ENCODE results near the gene CES5A. TPM values are rescaled to one million over a fixed set of nuclear protein-coding genes. Genes with fewer than 3 reads are reported as not detected.

The CES5A gene
- polyA plus RNA-seq, 2 of the 4 experiments (the other 2 are of a cell fraction), result not detected

DNA sequence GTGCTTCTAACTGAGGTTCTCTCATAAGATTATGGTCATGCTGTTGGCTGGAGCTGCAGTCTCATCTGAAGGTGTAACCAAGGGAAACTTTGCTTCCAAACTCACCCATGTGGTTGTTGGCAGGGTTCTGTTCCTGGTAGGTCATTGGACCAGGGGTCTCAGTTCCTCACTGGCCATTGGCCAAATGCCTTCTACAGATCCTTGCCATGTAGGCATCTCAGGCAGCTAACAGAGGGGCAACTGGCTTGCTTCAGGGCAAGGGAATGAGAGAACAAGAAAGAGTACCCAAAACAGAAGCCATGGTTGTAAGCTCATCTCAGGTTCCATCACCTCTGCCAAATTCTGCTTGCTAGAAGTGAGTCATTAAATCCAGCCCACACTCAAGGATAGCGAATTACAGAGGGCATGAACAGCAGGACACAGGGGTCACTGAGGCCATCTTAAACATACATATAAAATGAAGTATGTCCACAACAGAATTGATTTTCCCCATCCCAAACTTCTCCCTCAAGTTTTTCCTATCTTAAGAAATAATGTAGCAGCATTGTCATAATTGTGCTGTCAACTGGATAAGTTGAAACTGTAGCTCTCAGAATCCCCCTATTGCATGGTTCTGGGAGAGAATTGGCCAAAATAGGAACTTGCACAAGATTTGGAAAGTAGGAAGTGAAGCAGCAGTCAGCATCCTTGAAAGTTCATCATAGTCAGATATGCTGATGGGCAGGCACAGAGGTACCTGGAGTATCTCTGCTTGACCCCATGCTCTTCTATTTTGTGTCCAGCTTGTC, 42.4 kb upstream of the CES5A start (continued):
- TF ChIP-seq HMGXB4 (CRISPR knock-in tag; IDR thresholded peaks at IDR 0.05; ENCODE audit: borderline replicate concordance) (no peak), RARB (CRISPR knock-in tag; IDR thresholded peaks at IDR 0.05) (no peak), MAX (IDR thresholded peaks at IDR 0.05) (no peak), ZNF302 (CRISPR knock-in tag; IDR thresholded peaks at IDR 0.05) (no peak), SREBF2 (IDR thresholded peaks at IDR 0.05) (no peak), HOXB13 (CRISPR knock-in tag; IDR thresholded peaks at IDR 0.05; ENCODE audit: low read depth) (no peak)
- TF ChIP-seq, protein P1, sequence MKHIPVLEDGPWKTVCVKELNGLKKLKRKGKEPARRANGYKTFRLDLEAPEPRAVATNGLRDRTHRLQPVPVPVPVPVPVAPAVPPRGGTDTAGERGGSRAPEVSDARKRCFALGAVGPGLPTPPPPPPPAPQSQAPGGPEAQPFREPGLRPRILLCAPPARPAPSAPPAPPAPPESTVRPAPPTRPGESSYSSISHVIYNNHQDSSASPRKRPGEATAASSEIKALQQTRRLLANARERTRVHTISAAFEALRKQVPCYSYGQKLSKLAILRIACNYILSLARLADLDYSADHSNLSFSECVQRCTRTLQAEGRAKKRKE (CRISPR knock-in tag; IDR thresholded peaks at IDR 0.05; ENCODE audit: low read depth), result no peak

DNA sequence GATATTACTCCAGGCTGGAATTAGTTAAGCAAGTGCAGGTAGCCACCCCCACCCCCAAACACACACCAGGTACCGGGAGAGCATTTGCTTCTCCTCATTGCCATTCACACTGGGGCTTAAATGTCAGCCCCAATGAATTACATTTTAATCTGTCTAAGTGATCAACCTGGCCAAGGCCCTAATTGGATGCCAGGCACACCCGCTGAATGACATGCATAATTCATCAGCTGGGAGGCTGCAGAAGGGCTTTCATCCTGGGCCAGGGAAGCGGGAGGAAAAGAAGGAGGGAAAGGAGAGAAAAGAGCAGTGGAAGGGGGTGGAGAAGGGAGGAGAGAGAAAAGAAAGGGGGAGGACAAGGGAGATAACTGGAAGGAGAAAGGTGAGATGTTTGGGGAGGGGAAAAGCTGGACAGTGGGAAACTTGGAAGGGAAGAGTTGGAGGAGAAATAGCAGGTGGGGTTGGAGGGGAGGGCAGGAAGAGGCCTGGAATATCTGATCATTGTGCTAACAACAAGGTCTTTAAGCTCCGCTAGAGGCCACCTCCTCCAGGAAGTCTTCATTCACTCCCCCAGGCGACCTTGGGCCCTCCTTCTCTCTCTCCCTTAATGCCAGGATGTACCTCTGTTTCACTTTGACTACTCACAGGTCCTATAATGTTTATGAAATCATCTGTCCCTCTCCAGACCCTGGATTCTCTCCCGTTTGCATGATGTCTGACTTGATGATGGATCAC, 40.1 kb upstream of the CES5A start:
- DNase-seq (ENCODE audit: low read depth in 1 of 2, low spot score in 1 of 2), result no peak
- no peak for FAIRE-seq
- no peak overlapping the region for H3K4me3 ChIP-seq
- TF ChIP-seq PHF8 (IDR thresholded peaks at IDR 0.05; ENCODE audit: borderline replicate concordance, low read depth), result no peak
- TF ChIP-seq CHD2 (IDR thresholded peaks at IDR 0.05; ENCODE audit: low read length, partially characterized antibody), result no peak
- no peak for TF ChIP-seq RCOR1 (IDR thresholded peaks at IDR 0.05; ENCODE audit: low read depth, low read length)
- TF ChIP-seq, protein P2, sequence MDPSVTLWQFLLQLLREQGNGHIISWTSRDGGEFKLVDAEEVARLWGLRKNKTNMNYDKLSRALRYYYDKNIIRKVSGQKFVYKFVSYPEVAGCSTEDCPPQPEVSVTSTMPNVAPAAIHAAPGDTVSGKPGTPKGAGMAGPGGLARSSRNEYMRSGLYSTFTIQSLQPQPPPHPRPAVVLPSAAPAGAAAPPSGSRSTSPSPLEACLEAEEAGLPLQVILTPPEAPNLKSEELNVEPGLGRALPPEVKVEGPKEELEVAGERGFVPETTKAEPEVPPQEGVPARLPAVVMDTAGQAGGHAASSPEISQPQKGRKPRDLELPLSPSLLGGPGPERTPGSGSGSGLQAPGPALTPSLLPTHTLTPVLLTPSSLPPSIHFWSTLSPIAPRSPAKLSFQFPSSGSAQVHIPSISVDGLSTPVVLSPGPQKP (IDR thresholded peaks at IDR 0.05; ENCODE audit: low read depth, low read length), result no peak
- TF ChIP-seq PBX3 (IDR thresholded peaks at IDR 0.05), result no peak
- TF ChIP-seq MAX (IDR thresholded peaks at IDR 0.05), result no peak
- no peak for TF ChIP-seq HOXB5 (CRISPR knock-in tag; IDR thresholded peaks at IDR 0.05)
- no peak for TF ChIP-seq MYC (IDR thresholded peaks at IDR 0.05; ENCODE audit: borderline replicate concordance, low read length)
- TF ChIP-seq MAFK (IDR thresholded peaks at IDR 0.05; ENCODE audit: partially characterized antibody), result no peak
- no peak for TF ChIP-seq CEBPB (IDR thresholded peaks at IDR 0.05)
- no peak for TF ChIP-seq HOXA7 (CRISPR knock-in tag; IDR thresholded peaks at IDR 0.05)
- no peak overlapping the region for H3K27ac ChIP-seq
- no peak overlapping the region for H3K4me2 ChIP-seq
- ATAC-seq, result no peak
- WGBS (ENCODE audit: missing lambda C conversion rate), result 50% methylated on average over 6 of the region's 6 CpGs
- ChIA-PET CTCF (interaction anchor here (0.6 kb wide), 2 partner anchors 21 to 412 kb away, joined by 3 to 4 read pairs; no protein-coding TSS in a partner anchor), POLR2A (no interaction called here)
- H3K9me3 ChIP-seq, result no peaks in the 10 kb centered on the region
- no peaks in the 10 kb centered on the region for H3K4me1 ChIP-seq
